ENCODE results near the gene FKBP5. TPM values are rescaled to one million over a fixed set of nuclear protein-coding genes. Genes with fewer than 3 reads are reported as not detected.

FKBP5 gene
- total RNA-seq, 4 donors from 2014 or later = 65.0 to 273 (median 103) TPM

- WGBS, 2 donors = 67 to 94% methylated on average over 1 of the region's 1 CpG
- DNase-seq = no peak
- no peak for TF ChIP-seq POLR2A (IDR thresholded peaks at IDR 0.05)
- TF ChIP-seq CTCF (IDR thresholded peaks at IDR 0.05) = no peak
- H3K27ac ChIP-seq = peak overlapping the region in 1 of 4 donors; percentile 26
- no peaks in the 10 kb centered on the region for H3K9me3 ChIP-seq
- intact Hi-C loops (cut with DNase I) = no loop called here
- peaks cover 3 to 97% (median 4%) of the 10 kb centered on the region in 3 donors for H3K4me1 ChIP-seq
- H3K27me3 ChIP-seq = no peaks in the 10 kb centered on the region
- H3K4me3 ChIP-seq = peak overlapping the region in 1 of 4 donors; percentile 4
- peaks cover 7 to 82% (median 16%) of the 10 kb centered on the region in 3 donors for H3K36me3 ChIP-seq
Measured at GRCh38 chr6:35681298-35681697, 7.4 kb downstream of the FKBP5 start.

- peaks cover 7 to 89% (median 12%) of the 10 kb centered on the region in 3 donors for H3K36me3 ChIP-seq
- H3K9me3 ChIP-seq = no peaks in the 10 kb centered on the region
- H3K4me1 ChIP-seq = peaks cover 11 to 100% (median 18%) of the 10 kb centered on the region in 3 donors
- TF ChIP-seq POLR2A (IDR thresholded peaks at IDR 0.05) = no peak
- TF ChIP-seq CTCF (IDR thresholded peaks at IDR 0.05) = no peak
- no peak for DNase-seq
- WGBS, 2 donors = 97% methylated on average over 1 of the region's 1 CpG
- no peak overlapping the region for H3K27ac ChIP-seq
- intact Hi-C loops (cut with DNase I) = no loop called here
- H3K4me3 ChIP-seq = no peak overlapping the region
- no peaks in the 10 kb centered on the region for H3K27me3 ChIP-seq
Measured at GRCh38 chr6:35679399-35679798, 9.3 kb downstream of the FKBP5 start.

GRCh38 chr6:35678814-35679213 is 9.9 kb downstream of the FKBP5 start:
- peaks cover 11 to 100% (median 21%) of the 10 kb centered on the region in 3 donors for H3K4me1 ChIP-seq
- 91 to 100% methylated on average over 1 of the region's 1 CpG for WGBS, 2 donors
- TF ChIP-seq CTCF (IDR thresholded peaks at IDR 0.05) = no peak
- no peak for TF ChIP-seq POLR2A (IDR thresholded peaks at IDR 0.05)
- H3K4me3 ChIP-seq = no peak overlapping the region
- no peaks in the 10 kb centered on the region for H3K9me3 ChIP-seq
- H3K27ac ChIP-seq = no peak overlapping the region
- intact Hi-C loops (cut with DNase I) = no loop called here
- DNase-seq = no peak
- H3K36me3 ChIP-seq = peaks cover 3 to 89% (median 6%) of the 10 kb centered on the region in 3 donors
- no peaks in the 10 kb centered on the region for H3K27me3 ChIP-seq

- peaks cover 11 to 100% (median 22%) of the 10 kb centered on the region in 3 donors for H3K4me1 ChIP-seq
- no peaks in the 10 kb centered on the region for H3K27me3 ChIP-seq
- DNase-seq = no peak
- H3K27ac ChIP-seq = no peak overlapping the region
- peaks cover 0 to 89% (median 1%) of the 10 kb centered on the region in 3 donors for H3K36me3 ChIP-seq
- intact Hi-C loops (cut with DNase I) = no loop called here
- H3K4me3 ChIP-seq = no peak overlapping the region
- TF ChIP-seq POLR2A (IDR thresholded peaks at IDR 0.05) (no peak), CTCF (IDR thresholded peaks at IDR 0.05) (no peak)
- H3K9me3 ChIP-seq = no peaks in the 10 kb centered on the region
- 65 to 75% methylated on average over 4 of the region's 4 CpGs for WGBS, 2 donors
Measured at GRCh38 chr6:35678021-35678654, 10.6 kb downstream of the FKBP5 start.

- intact Hi-C loops (cut with DNase I) = no loop called here
- peaks cover 11 to 100% (median 22%) of the 10 kb centered on the region in 3 donors for H3K4me1 ChIP-seq
- H3K4me3 ChIP-seq = no peak overlapping the region
- no peak for TF ChIP-seq POLR2A (IDR thresholded peaks at IDR 0.05)
- TF ChIP-seq CTCF (IDR thresholded peaks at IDR 0.05) = no peak
- DNase-seq = no peak
- peaks cover 0 to 91% (median 0%) of the 10 kb centered on the region in 3 donors for H3K36me3 ChIP-seq
- 92 to 95% methylated on average over 2 of the region's 2 CpGs for WGBS, 2 donors
- H3K9me3 ChIP-seq = no peaks in the 10 kb centered on the region
- no peak overlapping the region for H3K27ac ChIP-seq
- H3K27me3 ChIP-seq = no peaks in the 10 kb centered on the region
Measured at GRCh38 chr6:35677456-35677855, 11.3 kb downstream of the FKBP5 start.

Measured in esophagus squamous epithelium (tissue), 5 donors.